ENCODE data around the gene BAHD1.

Gene BAHD1

DNA sequence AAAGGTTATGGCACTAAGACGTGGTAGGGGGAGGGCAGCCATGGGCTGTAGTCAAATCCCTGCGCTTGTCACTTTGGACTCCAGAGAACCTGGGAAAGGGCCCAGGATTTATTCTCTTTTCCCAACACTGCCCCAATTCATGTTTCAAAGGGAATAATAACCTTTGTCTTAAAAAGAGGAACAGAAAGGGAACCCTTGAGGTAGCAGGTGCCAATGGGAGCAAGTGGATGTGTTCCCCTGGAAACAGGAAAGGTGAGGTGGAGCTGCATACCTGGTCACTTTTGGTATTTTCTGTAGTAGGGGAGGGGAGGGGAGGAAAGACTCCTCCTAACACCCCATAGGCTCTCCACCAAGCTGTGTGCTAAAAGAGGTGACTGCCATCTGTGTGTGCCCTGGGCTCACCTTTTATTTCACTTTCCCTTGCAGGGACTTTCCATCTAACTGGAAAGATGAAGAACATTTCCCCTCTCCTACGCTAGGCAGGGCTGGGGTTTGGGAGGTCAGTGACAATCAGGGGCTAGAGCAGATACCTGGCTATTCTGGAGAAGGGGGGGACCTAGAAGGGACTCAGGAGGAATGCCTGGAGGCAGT lies 23.9 kb downstream of the BAHD1 start:
- in situ Hi-C loops (cut with HindIII; ENCODE audit: low sequenced_read_pairs), result no loop called here

DNA sequence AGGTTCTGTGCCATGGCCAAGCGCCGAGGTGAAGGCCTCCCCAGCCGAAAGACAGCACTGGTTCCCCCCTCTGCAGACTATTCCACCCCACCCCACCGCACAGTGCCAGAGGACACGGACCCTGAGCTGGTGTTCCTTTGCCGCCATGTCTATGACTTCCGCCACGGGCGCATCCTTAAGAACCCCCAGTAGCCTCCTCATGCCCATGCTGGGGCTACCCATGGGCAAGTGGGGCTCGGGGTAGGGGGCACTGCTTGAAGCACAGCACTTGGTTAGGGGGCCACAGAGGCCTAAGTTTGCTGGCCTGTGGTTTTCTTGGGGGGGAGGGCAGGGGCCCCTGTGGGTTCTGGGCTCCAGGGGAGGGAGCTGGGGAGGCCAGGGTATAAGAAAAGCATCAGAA lies 25.2 kb downstream of the BAHD1 start:
- in situ Hi-C loops (cut with HindIII; ENCODE audit: low sequenced_read_pairs), result no loop called here

DNA sequence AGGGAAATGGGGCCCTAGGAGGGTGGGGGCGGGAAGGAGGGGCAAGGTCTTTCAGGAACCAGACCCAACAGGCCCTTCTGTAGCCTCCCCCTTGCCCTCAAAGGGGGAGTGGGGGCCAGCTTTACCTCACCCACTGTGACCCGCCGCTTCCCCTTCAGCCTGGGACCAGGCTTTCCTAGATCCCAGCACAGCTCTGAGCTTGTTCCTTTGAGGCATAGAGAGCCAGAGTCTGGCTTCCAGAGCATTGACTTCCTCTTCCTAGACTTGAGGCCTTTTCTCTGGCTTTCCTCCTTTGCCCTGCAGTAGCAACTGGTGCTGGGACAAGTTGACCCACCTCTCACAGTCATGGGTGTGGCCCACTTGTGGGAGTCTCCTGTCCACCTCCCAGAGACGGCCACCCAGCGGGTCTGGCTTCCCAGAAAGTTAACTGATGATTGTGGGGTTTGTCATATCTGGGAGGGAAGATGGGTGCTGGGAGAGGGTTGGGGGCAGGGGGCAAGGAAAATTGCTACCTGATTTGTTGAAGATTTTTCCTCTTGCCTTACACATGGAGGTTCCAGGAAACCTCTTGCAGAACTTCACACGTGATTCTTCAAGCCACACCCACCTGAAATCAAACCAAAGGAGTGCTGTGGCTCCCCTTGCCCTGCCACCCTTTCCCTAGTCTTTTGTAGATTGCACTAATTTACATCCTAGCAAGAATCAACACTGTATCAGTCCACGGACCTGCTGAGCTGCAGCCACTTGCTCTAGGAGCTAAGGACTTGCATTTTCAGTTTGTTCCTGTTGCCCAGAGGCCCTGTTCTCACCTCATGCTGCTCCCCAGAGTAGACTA lies 25.9 kb downstream of the BAHD1 start:
- in situ Hi-C loops (cut with HindIII; ENCODE audit: low sequenced_read_pairs), result no loop called here

- in situ Hi-C loops (cut with HindIII; ENCODE audit: low sequenced_read_pairs), result no loop called here
Measured at GRCh38 chr15:40467261-40467615, 26.5 kb downstream of the BAHD1 start.

GRCh38 chr15:40468898-40469331 lies 28.2 kb downstream of the BAHD1 start:
- in situ Hi-C loops (cut with HindIII; ENCODE audit: low sequenced_read_pairs), result no loop called here

DNA sequence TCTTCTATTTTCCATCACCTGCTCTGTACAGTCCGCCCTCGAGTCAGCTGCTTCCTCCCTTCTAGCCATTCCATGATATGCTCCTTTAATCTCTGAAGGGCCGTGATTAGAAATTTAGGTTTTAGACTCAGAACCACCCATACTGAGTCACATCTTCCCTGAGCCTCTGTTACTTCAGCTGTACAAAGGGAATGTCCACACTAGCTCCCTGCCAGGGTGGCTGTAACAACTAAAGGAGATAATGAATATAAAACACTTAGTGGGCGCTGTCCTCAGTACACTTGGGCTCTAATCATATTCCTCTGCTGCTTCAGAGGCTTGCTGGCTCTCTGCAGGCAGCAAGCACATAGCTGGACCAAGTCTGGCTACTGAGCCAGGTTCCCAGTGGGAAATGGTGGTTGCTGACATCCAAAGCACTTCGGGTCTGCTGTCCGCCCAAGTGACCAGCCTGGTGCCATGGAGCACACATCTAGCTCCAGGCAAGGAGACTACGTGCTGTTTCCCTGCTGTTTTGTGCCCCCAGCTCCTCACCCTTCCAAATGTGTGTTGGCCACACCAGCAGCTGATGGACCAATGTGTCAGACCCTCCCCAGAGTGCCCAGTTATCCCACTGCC lies 29.1 kb downstream of the BAHD1 start:
- in situ Hi-C loops (cut with HindIII; ENCODE audit: low sequenced_read_pairs), result no loop called here

DNA sequence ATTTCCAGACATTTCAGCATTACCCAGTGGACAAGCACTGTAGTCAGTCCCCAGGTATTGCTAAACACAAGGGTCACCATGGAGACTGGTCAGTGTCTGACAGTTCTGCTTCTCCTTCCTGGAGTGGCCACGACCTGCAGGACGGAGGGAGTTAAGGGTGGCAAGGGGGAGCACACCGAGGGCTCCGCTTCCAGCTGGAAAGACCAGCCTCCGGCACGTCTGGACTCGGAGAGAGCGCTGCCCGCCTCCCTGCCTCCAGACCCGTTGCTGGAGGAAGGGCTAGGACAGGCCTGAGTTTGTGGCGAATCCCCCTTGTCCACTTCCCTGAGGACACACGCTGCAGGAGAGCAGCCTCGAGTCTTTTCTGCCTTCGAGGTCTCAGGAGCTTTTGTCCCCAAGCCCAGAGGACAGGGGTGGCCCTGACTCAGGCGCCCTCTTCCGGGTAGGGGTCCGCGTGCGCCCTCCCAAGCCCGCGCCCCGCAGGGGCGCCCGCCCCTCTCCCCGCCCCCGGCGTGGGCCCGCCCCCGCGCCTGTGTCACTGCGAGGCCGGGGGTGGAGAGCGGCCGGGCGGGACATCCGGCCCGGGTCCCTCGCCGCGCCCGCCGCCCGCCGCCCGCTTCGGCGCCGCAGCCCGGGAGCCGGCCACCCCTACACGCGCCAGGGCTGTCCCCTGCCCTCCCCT lies 29.8 kb downstream of the BAHD1 start, which contains the start of gene CHST14:
TSS of gene CHST14 (plus strand) at position 562 of the 682 bp plus-strand sequence. CDS start 230 bp downstream, outside the sequence.
- in situ Hi-C loops (cut with HindIII; ENCODE audit: low sequenced_read_pairs), result no loop called here

- in situ Hi-C loops (cut with HindIII; ENCODE audit: low sequenced_read_pairs), result no loop called here
Measured at GRCh38 chr15:40471105-40471807, 30.5 kb downstream of the BAHD1 start.

- in situ Hi-C loops (cut with HindIII; ENCODE audit: low sequenced_read_pairs), result no loop called here
Measured at GRCh38 chr15:40471808-40472150, 31.0 kb downstream of the BAHD1 start.

DNA sequence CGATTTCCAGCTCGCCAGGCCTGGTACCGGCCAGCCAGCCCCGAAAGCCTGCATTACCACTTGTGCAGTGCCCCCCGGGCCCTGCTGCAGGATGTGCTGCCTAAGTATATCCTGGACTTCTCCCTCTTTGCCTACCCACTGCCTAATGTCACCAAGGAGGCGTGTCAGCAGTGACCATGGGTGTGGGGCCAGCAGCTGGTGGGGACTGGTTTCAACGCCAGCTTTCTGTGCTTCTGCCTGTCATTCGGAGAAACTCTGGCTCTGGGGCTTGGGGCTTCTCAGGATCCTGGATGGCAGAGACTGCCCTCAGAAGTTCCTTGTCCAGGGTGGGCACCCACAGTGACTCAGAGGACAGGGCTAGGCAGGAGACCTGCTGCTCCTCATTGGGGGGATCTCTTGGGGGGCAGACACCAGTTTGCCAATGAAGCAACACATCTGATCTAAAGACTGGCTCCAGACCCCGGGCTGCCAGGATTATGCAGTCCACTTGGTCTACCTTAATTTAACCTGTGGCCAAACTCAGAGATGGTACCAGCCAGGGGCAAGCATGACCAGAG lies 31.5 kb downstream of the BAHD1 start:
- in situ Hi-C loops (cut with HindIII; ENCODE audit: low sequenced_read_pairs), result no loop called here

- in situ Hi-C loops (cut with HindIII; ENCODE audit: low sequenced_read_pairs), result no loop called here
Measured at GRCh38 chr15:40474581-40474980, 33.8 kb downstream of the BAHD1 start.

DNA sequence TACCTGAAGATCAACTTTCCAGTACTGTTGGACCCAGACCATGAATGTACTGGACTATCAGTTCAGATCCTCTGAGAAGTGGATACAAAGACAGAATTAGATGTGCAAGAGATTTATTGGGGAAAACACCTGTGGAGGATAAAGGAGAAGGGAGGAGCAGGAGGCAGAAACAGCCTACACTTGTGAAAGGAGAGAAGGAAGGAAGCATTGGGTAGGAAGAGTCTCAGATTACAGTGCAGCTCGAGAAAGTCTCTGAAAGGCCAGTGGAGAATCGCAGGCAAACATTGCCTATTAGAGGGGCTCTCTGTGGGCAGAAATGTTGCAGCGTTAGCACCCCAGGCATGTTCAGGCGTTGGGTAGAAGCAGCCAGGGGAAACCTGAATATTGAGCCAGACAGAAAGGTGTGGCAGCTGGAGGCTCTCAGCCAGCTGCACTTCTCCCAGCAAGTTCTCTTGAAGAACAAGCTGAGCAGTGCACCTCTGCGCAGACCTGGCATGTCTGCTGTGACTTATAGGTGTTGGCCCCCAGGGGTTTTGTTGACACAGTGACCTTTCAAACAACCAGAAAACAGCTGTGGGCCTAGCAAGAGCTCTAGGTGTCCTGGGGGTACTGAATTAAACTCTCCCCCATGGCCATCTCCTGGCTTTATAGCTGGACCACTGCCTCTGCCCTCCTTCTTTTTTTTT lies 37.0 kb downstream of the BAHD1 start:
- in situ Hi-C loops (cut with HindIII; ENCODE audit: low sequenced_read_pairs), result no loop called here

DNA sequence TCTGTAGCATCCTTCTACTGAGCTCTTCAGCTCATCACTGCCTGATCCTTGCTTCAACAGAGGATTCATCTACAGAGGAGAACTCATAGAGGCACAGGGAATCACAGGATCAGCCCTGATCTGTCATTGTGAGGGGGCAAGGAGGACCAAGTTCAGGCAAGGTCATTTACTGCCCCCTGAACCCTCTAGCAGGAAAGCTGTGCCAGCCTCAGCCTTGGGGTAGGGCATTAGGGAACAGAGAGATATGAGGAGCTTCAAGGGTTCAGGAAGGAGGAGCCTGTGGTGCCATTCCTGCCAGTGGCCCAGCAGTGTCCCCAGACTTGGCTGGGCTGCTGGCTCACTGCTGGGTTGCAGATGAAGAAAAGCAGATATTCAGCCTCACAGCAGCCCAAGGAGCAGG lies 38.3 kb downstream of the BAHD1 start:
- in situ Hi-C loops (cut with HindIII; ENCODE audit: low sequenced_read_pairs), result no loop called here

DNA sequence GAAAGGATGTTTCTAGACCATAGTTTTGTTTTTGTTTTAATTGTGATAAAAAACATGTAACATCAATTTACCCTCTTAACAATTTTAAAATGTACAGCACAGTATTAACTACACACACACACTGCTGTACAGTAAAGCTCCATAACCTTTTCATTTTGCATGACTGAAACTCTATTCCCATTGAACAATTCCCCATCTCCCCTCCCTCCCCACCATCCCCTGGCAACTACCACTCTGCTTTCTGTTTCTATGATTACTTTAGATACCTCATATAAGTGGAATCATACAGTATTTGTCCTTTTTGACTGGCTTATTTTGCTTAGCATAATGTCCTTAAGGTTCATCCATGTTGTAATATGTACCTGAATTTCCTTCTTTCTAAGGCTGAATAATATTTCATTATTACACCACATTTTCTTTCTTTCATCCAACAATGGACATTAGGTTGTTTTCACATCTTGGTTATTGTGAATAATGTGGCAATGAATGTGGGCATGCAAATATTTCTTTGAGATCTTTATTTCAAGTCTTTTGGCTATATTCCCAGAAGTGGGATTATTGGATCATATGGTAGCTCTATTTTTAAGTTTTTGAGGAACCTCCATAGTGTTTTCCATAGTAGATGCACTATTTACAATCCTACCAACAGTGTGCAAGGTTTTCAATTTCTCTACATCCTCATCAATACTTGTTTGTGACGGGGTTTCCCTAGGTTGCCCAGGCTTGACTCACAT lies 40.8 kb downstream of the BAHD1 start:
- in situ Hi-C loops (cut with HindIII; ENCODE audit: low sequenced_read_pairs), result no loop called here

- in situ Hi-C loops (cut with HindIII; ENCODE audit: low sequenced_read_pairs), result no loop called here
Measured at GRCh38 chr15:40483919-40484318, 43.2 kb downstream of the BAHD1 start.

- in situ Hi-C loops (cut with HindIII; ENCODE audit: low sequenced_read_pairs), result no loop called here
Measured at GRCh38 chr15:40486066-40486770, 45.5 kb downstream of the BAHD1 start.

DNA sequence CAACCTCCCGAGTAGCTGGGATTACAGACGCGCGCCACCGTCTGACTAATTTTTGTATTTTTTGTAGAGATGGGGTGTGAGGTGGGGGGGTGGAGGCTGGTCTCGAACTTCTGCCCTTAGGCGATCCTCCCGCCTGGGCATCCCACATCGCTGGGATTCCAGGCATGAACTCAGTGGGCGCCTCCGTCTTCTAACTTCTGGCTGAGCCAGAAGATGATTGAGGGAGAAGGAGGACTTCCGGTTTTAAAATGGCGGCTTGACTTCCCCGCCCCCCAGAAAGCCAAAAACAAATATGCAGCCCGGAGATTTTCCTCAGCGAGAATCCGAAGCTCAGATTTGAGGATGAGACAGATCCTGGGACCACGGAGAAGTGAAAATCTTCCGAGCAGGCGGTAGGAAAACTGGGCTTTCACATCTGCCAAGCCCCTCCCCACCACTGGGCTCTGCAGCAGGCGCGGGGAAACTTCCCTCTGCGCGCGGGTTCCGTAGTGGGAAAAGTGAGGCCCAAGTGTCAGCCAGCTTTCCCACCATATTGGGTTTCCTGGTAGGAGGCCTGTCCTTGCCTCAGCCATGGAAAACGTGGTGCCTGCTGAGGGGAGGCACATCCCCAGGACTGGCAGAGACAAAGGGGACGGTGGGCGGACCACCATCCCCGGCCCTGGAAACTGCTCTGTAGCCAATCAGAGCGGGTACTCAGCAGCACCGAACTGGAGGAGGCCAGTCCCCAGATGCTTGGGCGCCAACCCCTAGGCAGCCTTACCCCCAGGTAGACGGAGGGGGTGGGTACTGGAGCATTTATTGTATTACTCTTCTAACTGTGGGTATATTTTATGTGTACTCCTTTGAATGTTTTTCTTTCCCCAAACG lies 47.3 kb downstream of the BAHD1 start:
- in situ Hi-C loops (cut with HindIII; ENCODE audit: low sequenced_read_pairs), result no loop called here
